Measurements from ENCODE around the gene VCL.

VCL gene

DNA sequence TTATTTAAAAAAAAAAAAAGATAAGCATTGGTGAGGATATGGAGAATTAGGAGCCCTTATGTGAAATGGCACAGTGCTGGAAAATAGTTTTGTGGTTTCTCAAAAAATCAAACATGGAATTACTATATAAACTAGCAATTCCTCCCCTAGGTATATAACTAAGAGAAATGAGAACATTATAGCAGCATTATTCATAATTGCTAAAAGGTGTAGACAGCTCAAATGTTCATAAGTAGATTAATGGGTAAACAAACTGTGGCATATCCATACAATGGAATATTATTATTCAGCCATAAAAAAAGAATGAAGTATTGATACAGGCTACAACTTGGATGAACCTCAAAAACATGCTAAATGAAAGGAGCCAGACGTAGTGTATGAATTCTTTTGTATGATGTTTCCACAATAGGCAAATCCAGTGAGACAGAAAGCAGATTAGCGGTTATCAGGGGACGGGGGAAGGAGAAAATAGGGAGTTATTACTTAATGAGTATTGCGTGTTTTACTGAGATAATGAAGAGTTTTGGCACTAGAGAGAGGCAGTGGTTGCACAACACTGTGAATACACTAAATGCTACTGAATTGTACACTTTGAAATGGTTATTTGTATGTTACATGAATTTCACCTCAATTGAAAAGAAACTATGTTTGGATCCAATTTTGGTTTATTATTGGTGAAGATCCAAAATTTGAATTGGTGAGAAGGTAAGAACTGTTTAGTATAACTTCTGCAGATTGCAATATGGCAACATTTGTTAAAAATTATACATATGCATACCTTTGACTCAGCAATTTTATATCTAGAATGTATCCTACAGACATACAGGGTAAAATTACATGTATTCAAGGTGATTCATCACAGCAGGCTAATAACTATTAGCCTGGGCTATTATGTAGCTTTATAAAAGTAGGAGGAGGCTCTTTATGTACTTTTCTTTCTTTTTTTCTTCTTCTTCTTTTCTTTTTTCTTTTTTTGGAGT is 69.7 kb downstream of the VCL start:
- H3K4me3 ChIP-seq (ENCODE audit: low read length in 2 of 2) = no peak overlapping the region
- no peaks in the 10 kb centered on the region for H3K4me1 ChIP-seq (ENCODE audit: control insufficient read depth in 2 of 2, insufficient read depth in 2 of 2, low read length in 2 of 2)
- H3K9ac ChIP-seq (ENCODE audit: low read depth in 1 of 2, low read length in 2 of 2) = no peak overlapping the region
- no peak overlapping the region for H3K27ac ChIP-seq (ENCODE audit: low read depth in 2 of 2, low read length in 2 of 2)
- no peaks in the 10 kb centered on the region for H3K9me3 ChIP-seq (ENCODE audit: control insufficient read depth in 2 of 2, low read length in 2 of 2)
- H3K36me3 ChIP-seq (ENCODE audit: control insufficient read depth in 2 of 2, insufficient read depth in 2 of 2, low read length in 2 of 2) = peaks cover 16 to 19% of the 10 kb centered on the region in 2 donors
- H3K27me3 ChIP-seq (ENCODE audit: control insufficient read depth in 2 of 2, insufficient read depth in 2 of 2, low read length in 2 of 2) = no peaks in the 10 kb centered on the region

DNA sequence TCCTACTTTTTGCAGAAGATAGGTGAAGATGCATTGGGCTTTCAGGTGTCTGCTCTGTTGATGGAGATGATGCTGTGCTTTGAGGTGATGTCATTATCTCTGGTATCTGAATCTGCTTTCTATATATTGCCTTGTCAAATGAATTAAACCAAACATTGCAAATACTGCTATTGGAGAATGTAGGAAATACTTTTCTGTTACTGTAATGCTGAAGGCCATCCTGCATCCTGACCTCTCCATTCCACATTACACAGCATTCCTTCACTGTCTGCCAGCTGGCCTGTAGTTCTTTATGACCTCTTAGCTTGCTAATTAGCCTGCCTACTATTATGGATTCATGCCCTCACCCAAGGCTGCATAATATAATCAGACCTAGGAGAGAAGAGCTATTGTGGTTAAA is 73.2 kb downstream of the VCL start:
- peaks cover 21 to 36% of the 10 kb centered on the region in 2 donors for H3K36me3 ChIP-seq (ENCODE audit: control insufficient read depth in 2 of 2, insufficient read depth in 2 of 2, low read length in 2 of 2)
- no peak overlapping the region for H3K27ac ChIP-seq (ENCODE audit: low read depth in 2 of 2, low read length in 2 of 2)
- no peaks in the 10 kb centered on the region for H3K27me3 ChIP-seq (ENCODE audit: control insufficient read depth in 2 of 2, insufficient read depth in 2 of 2, low read length in 2 of 2)
- no peak overlapping the region for H3K4me3 ChIP-seq (ENCODE audit: low read length in 2 of 2)
- no peaks in the 10 kb centered on the region for H3K9me3 ChIP-seq (ENCODE audit: control insufficient read depth in 2 of 2, low read length in 2 of 2)
- H3K4me1 ChIP-seq (ENCODE audit: control insufficient read depth in 2 of 2, insufficient read depth in 2 of 2, low read length in 2 of 2) = no peaks in the 10 kb centered on the region
- H3K9ac ChIP-seq (ENCODE audit: low read depth in 1 of 2, low read length in 2 of 2) = no peak overlapping the region

DNA sequence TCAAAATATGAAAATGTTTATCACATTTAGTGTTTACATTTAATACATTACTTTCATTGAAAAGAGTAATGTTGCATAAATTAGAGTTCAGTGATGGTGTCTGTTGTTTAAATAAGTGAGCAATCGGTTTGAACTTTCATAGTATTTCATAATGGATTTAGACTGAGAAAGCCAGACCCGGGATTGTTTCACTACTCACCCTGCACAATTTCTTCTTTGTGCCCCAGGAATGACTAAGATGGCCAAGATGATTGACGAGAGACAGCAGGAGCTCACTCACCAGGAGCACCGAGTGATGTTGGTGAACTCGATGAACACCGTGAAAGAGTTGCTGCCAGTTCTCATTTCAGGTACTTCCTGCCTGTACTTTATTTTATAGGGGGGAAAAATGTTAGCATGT is 74.6 kb downstream of the VCL start:
- no peaks in the 10 kb centered on the region for H3K4me1 ChIP-seq (ENCODE audit: control insufficient read depth in 2 of 2, insufficient read depth in 2 of 2, low read length in 2 of 2)
- no peaks in the 10 kb centered on the region for H3K9me3 ChIP-seq (ENCODE audit: control insufficient read depth in 2 of 2, low read length in 2 of 2)
- peaks cover 25 to 36% of the 10 kb centered on the region in 2 donors for H3K36me3 ChIP-seq (ENCODE audit: control insufficient read depth in 2 of 2, insufficient read depth in 2 of 2, low read length in 2 of 2)
- H3K4me3 ChIP-seq (ENCODE audit: low read length in 2 of 2) = no peak overlapping the region
- H3K27me3 ChIP-seq (ENCODE audit: control insufficient read depth in 2 of 2, insufficient read depth in 2 of 2, low read length in 2 of 2) = no peaks in the 10 kb centered on the region
- H3K9ac ChIP-seq (ENCODE audit: low read depth in 1 of 2, low read length in 2 of 2) = no peak overlapping the region
- H3K27ac ChIP-seq (ENCODE audit: low read depth in 2 of 2, low read length in 2 of 2) = no peak overlapping the region

DNA sequence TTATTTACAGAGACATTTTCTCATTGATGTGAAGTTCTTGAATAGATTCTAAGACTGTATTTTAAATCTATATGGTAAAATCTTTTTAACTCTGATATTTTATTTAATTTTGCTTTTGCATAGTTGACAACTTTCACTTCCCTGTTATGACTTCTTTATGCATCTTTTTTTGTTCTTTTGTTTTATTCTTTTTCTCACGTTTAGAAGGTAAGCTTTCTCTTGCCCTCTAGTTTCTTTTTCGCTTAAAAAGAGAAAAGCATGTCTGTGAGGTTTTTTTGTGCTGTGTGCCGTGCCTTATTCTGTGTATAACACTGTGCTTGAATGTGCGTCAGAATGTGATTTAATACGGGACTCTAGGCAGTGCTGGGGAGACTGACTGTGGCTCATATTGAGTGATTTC is 78.0 kb downstream of the VCL start:
- Histone ChIP-seq H3K9me3 (ENCODE audit: control insufficient read depth in 2 of 2, low read length in 2 of 2) (no peaks in the 10 kb centered on the region), H3K36me3 (ENCODE audit: control insufficient read depth in 2 of 2, insufficient read depth in 2 of 2, low read length in 2 of 2) (peaks cover 23 to 30% of the 10 kb centered on the region in 2 donors), H3K27ac (ENCODE audit: low read depth in 2 of 2, low read length in 2 of 2) (no peak overlapping the region), H3K27me3 (ENCODE audit: control insufficient read depth in 2 of 2, insufficient read depth in 2 of 2, low read length in 2 of 2) (no peaks in the 10 kb centered on the region), H3K4me1 (ENCODE audit: control insufficient read depth in 2 of 2, insufficient read depth in 2 of 2, low read length in 2 of 2) (no peaks in the 10 kb centered on the region), H3K9ac (ENCODE audit: low read depth in 1 of 2, low read length in 2 of 2) (no peak overlapping the region), H3K4me3 (ENCODE audit: low read length in 2 of 2) (no peak overlapping the region)

DNA sequence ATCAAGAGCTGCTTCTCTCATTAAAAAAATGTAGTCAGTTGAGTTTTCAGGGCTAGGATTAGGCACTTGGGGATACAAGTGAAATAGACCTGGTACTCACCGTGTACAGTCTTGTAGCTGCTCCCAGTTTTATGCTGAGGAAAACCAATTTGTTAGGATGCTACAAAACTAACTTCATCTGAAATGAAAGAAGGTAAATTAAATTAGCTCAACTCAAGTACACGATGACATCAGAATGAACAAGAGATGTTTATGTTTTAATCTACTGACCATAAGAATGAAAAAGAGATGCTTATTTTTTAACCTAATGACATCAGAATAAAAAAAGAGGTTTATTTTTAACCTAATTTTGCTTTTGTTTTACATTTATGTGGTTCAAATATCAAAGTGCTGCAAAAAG is 79.0 kb downstream of the VCL start:
- Histone ChIP-seq H3K27me3 (ENCODE audit: control insufficient read depth in 2 of 2, insufficient read depth in 2 of 2, low read length in 2 of 2) (no peaks in the 10 kb centered on the region), H3K27ac (ENCODE audit: low read depth in 2 of 2, low read length in 2 of 2) (no peak overlapping the region), H3K36me3 (ENCODE audit: control insufficient read depth in 2 of 2, insufficient read depth in 2 of 2, low read length in 2 of 2) (peaks cover 20 to 26% of the 10 kb centered on the region in 2 donors), H3K9me3 (ENCODE audit: control insufficient read depth in 2 of 2, low read length in 2 of 2) (no peaks in the 10 kb centered on the region), H3K4me1 (ENCODE audit: control insufficient read depth in 2 of 2, insufficient read depth in 2 of 2, low read length in 2 of 2) (no peaks in the 10 kb centered on the region), H3K9ac (ENCODE audit: low read depth in 1 of 2, low read length in 2 of 2) (no peak overlapping the region), H3K4me3 (ENCODE audit: low read length in 2 of 2) (no peak overlapping the region)

DNA sequence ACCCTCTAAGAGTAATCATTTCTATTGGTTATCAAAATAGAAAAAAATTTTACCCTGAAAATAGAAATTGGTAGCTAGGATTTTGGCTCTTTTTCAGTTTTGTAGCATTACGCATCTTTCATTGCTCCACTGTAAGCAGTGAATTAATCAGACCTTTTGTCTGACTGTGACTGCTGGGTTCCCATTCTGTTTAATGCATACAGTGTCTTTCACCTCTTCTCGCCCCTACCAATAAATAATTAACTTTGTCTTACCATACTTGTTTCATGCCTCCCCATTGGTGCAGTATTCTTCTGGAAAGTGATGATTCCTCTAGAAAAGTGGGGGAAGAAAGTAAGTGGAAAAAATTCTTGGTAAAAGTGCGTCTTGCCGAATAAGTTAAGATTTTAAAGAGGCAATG is 79.5 kb downstream of the VCL start:
- no peaks in the 10 kb centered on the region for H3K9me3 ChIP-seq (ENCODE audit: control insufficient read depth in 2 of 2, low read length in 2 of 2)
- no peak overlapping the region for H3K4me3 ChIP-seq (ENCODE audit: low read length in 2 of 2)
- no peak overlapping the region for H3K9ac ChIP-seq (ENCODE audit: low read depth in 1 of 2, low read length in 2 of 2)
- H3K36me3 ChIP-seq (ENCODE audit: control insufficient read depth in 2 of 2, insufficient read depth in 2 of 2, low read length in 2 of 2) = peaks cover 20 to 28% of the 10 kb centered on the region in 2 donors
- H3K27ac ChIP-seq (ENCODE audit: low read depth in 2 of 2, low read length in 2 of 2) = no peak overlapping the region
- no peaks in the 10 kb centered on the region for H3K27me3 ChIP-seq (ENCODE audit: control insufficient read depth in 2 of 2, insufficient read depth in 2 of 2, low read length in 2 of 2)
- no peaks in the 10 kb centered on the region for H3K4me1 ChIP-seq (ENCODE audit: control insufficient read depth in 2 of 2, insufficient read depth in 2 of 2, low read length in 2 of 2)

DNA sequence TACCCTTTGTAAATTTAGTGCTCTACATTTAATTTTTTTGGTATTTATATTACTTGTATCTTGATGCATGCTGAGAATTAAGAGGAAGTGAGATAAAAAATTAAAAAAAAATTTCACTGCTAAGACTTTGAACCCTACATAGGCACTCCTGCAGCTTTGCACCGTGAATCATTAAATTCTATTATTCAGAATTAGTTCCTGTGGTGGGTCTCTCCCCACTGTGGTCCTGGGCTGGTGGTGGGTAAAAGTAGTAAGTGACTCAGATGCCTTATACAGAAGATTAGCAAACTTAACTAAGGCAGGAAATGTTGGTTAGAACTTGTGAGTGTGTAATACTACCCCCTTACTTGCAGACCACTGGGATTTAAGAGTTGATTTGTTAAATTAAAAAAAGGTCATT is 80.1 kb downstream of the VCL start:
- Histone ChIP-seq H3K4me1 (ENCODE audit: control insufficient read depth in 2 of 2, insufficient read depth in 2 of 2, low read length in 2 of 2) (no peaks in the 10 kb centered on the region), H3K9me3 (ENCODE audit: control insufficient read depth in 2 of 2, low read length in 2 of 2) (no peaks in the 10 kb centered on the region), H3K27ac (ENCODE audit: low read depth in 2 of 2, low read length in 2 of 2) (no peak overlapping the region), H3K36me3 (ENCODE audit: control insufficient read depth in 2 of 2, insufficient read depth in 2 of 2, low read length in 2 of 2) (peaks cover 18 to 30% of the 10 kb centered on the region in 2 donors), H3K4me3 (ENCODE audit: low read length in 2 of 2) (no peak overlapping the region), H3K9ac (ENCODE audit: low read depth in 1 of 2, low read length in 2 of 2) (no peak overlapping the region), H3K27me3 (ENCODE audit: control insufficient read depth in 2 of 2, insufficient read depth in 2 of 2, low read length in 2 of 2) (no peaks in the 10 kb centered on the region)

DNA sequence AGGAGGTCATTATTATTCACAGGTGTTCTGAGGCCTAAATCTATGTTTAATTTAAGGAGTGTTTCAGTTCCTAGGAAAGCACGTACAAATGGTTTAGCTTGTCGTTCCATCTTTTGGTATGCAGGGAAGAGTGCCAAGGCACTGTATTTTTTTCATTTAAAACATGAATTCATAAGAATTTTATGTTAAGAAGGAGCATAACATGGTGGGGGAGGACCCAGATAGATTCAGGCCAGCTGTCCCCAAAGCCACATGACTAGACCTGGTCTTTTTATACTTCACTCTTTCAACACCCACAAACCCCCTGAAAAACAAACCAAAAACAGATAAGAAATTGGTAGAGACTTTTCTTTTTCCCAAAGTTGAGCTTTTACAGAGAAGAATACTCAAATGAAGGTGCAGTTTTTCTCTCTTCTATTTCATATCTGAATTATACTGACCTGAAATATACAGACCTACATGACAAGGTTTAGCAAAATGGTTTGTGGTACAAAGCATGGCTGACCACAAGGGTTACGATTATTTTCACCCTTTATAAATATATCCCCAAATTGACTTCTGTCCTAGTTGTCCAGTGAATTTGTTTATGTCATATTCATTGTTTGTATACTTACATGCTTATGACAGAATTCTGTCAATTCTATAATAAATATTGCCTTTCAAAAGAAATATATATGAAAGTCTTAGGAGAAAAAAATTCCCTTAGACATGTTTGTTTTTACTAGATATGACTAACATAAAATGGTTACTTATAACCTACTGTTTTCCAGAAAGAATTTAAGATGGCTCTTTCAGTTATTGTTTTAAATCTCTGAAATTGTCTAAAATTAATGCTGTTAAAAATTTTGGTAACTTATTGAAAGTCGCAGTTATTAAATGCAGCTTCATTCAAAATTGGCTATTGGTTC is 81.4 kb downstream of the VCL start:
- Histone ChIP-seq H3K4me1 (ENCODE audit: control insufficient read depth in 2 of 2, insufficient read depth in 2 of 2, low read length in 2 of 2) (no peaks in the 10 kb centered on the region), H3K9me3 (ENCODE audit: control insufficient read depth in 2 of 2, low read length in 2 of 2) (no peaks in the 10 kb centered on the region), H3K4me3 (ENCODE audit: low read length in 2 of 2) (no peak overlapping the region), H3K27ac (ENCODE audit: low read depth in 2 of 2, low read length in 2 of 2) (no peak overlapping the region), H3K9ac (ENCODE audit: low read depth in 1 of 2, low read length in 2 of 2) (no peak overlapping the region), H3K36me3 (ENCODE audit: control insufficient read depth in 2 of 2, insufficient read depth in 2 of 2, low read length in 2 of 2) (peaks cover 18% of the 10 kb centered on the region in 2 donors), H3K27me3 (ENCODE audit: control insufficient read depth in 2 of 2, insufficient read depth in 2 of 2, low read length in 2 of 2) (no peaks in the 10 kb centered on the region)

DNA sequence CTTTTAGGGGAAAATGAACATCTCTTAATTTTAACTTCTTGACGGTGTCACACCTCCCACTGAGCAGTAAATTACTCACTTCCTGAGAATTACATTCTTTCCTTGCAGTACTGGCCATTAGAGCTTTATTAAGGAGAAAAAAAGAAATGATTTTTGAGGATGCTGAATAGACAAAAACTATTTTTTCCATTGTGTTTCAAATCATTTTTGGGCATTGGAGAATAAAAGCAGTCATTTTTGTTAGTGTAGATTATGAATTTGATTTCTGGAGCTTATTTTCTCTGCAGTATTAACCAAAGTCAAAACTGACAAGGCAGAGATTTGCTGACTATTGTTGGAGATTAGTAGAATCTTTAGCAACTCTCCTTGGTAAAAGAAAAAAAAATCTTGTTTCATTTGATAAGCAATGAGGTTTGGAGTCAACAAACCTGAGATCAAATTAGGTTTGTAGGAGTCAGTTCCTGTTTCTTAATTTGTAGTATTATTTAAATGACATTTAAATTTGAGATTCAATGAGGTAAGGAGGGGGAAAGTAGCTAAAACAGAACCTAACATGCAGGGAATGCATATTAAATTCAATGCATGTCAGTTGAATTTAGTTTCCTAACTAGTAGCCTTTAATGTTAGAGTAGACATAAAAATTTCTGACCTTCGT is 82.1 kb downstream of the VCL start:
- Histone ChIP-seq H3K27me3 (ENCODE audit: control insufficient read depth in 2 of 2, insufficient read depth in 2 of 2, low read length in 2 of 2) (no peaks in the 10 kb centered on the region), H3K36me3 (ENCODE audit: control insufficient read depth in 2 of 2, insufficient read depth in 2 of 2, low read length in 2 of 2) (peaks cover 11 to 13% of the 10 kb centered on the region in 2 donors), H3K27ac (ENCODE audit: low read depth in 2 of 2, low read length in 2 of 2) (no peak overlapping the region), H3K4me1 (ENCODE audit: control insufficient read depth in 2 of 2, insufficient read depth in 2 of 2, low read length in 2 of 2) (no peaks in the 10 kb centered on the region), H3K9ac (ENCODE audit: low read depth in 1 of 2, low read length in 2 of 2) (no peak overlapping the region), H3K4me3 (ENCODE audit: low read length in 2 of 2) (no peak overlapping the region), H3K9me3 (ENCODE audit: control insufficient read depth in 2 of 2, low read length in 2 of 2) (no peaks in the 10 kb centered on the region)
